H9 (cell line): ENCODE measurements around the gene GCHFR. TPM values are rescaled to one million over a fixed set of nuclear protein-coding genes. Genes with fewer than 3 reads are reported as not detected.

Source experiments
- DNase-seq: peaks from one replicate; pipeline ENCODE4 v3.0.0-alpha.2; 2017
- H2AFZ ChIP-seq: one replicate; pipeline ENCODE4 v1.6.1; 2013; ENCODE audit warnings: mild to moderate bottlenecking, low read length, control low read depth, moderate library complexity
- H2AK5ac ChIP-seq: 2 replicates; pipeline ENCODE4 v1.6.1; 2013; ENCODE audit warnings: low read length, control low read depth, mixed read lengths; ENCODE audit not compliant: insufficient read length
- H2BK120ac ChIP-seq: one replicate; pipeline ENCODE4 v1.6.1; 2013; ENCODE audit warnings: low read depth, mild to moderate bottlenecking, low read length, control low read depth, inconsistent platforms; ENCODE audit not compliant: poor library complexity, severe bottlenecking
- H2BK12ac ChIP-seq: 2 replicates; pipeline ENCODE4 v1.6.1; 2013; ENCODE audit warnings: low read length, control low read depth, mixed read lengths, low read depth; ENCODE audit not compliant: insufficient read length
- H2BK15ac ChIP-seq: 2 replicates; pipeline ENCODE4 v1.6.1; 2013; ENCODE audit warnings: low read depth, low read length, control low read depth
- H2BK20ac ChIP-seq: one replicate; pipeline ENCODE4 v1.6.1; 2013; ENCODE audit warnings: low read depth, mild to moderate bottlenecking, low read length, control low read depth, inconsistent platforms; ENCODE audit not compliant: poor library complexity, severe bottlenecking
- H2BK5ac ChIP-seq: 2 replicates; pipeline ENCODE4 v1.6.1; 2013; ENCODE audit warnings: low read length, control low read depth, mixed read lengths; ENCODE audit not compliant: insufficient read length
- H3K14ac ChIP-seq: 2 replicates; pipeline ENCODE4 v1.6.1; 2013; ENCODE audit warnings: low read length, control low read depth; ENCODE audit not compliant: insufficient read depth
- H3K18ac ChIP-seq: 2 replicates; pipeline ENCODE4 v1.6.1; 2013; ENCODE audit warnings: low read depth, mild to moderate bottlenecking, mixed read lengths, low read length, control low read depth; ENCODE audit not compliant: insufficient read length
- H3K23ac ChIP-seq: 2 replicates; pipeline ENCODE4 v1.6.1; 2013; ENCODE audit warnings: low read length, control low read depth, mixed read lengths, low read depth; ENCODE audit not compliant: insufficient read length
- H3K23me2 ChIP-seq: 2 replicates; pipeline ENCODE4 v1.6.1; 2013; ENCODE audit warnings: low read depth, mild to moderate bottlenecking, mixed read lengths, low read length, control low read depth; ENCODE audit not compliant: insufficient read length, poor library complexity, severe bottlenecking
- H3K27ac ChIP-seq: 2 replicates; pipeline ENCODE4 v1.5.1; 2013; ENCODE audit warnings: low read length, control low read depth, mixed read lengths, low read depth; ENCODE audit not compliant: insufficient read length
- H3K27me3 ChIP-seq: 2 replicates; pipeline ENCODE4 v1.6.1; 2013; ENCODE audit warnings: low read length, control low read depth, inconsistent platforms; ENCODE audit not compliant: insufficient read depth
- H3K4ac ChIP-seq: 2 replicates; pipeline ENCODE4 v1.6.1; 2013; ENCODE audit warnings: low read depth, mild to moderate bottlenecking, control low read depth, inconsistent platforms, low read length, moderate library complexity
- H3K4me1 ChIP-seq: 2 replicates; pipeline ENCODE4 v1.6.1; 2013; ENCODE audit warnings: low read length, control low read depth, inconsistent platforms; ENCODE audit not compliant: insufficient read depth
- H3K4me2 ChIP-seq: 2 replicates; pipeline ENCODE4 v1.6.1; 2013; ENCODE audit warnings: low read length, control low read depth, mixed read lengths; ENCODE audit not compliant: insufficient read length, insufficient read depth
- H3K56ac ChIP-seq: 2 replicates; pipeline ENCODE4 v1.6.1; 2013; ENCODE audit warnings: low read depth, mild to moderate bottlenecking, mixed read lengths, low read length, control low read depth; ENCODE audit not compliant: insufficient read length
- H3K79me1 ChIP-seq: 2 replicates; pipeline ENCODE4 v1.6.1; 2013; ENCODE audit warnings: low read depth, mild to moderate bottlenecking, moderate library complexity, low read length, control low read depth, inconsistent platforms; ENCODE audit not compliant: insufficient read depth, poor library complexity, severe bottlenecking
- H3K79me2 ChIP-seq: 2 replicates; pipeline ENCODE4 v1.6.1; 2013; ENCODE audit warnings: low read length, control low read depth, inconsistent platforms; ENCODE audit not compliant: insufficient read depth
- H3K9ac ChIP-seq: 2 replicates; pipeline ENCODE4 v1.6.1; 2013; ENCODE audit warnings: low read length, control low read depth, mixed read lengths; ENCODE audit not compliant: insufficient read length; ENCODE audit errors: extremely low read depth
- H3K9me3 ChIP-seq: one replicate; pipeline ENCODE4 v1.6.1; 2013; ENCODE audit warnings: low read depth, low read length, inconsistent platforms; ENCODE audit not compliant: control insufficient read depth
- H3T11ph ChIP-seq: one replicate; pipeline ENCODE4 v1.6.1; 2013; ENCODE audit warnings: mild to moderate bottlenecking, low read length, control low read depth, inconsistent platforms
- H4K20me1 ChIP-seq: one replicate; pipeline ENCODE4 v1.6.1; 2013; ENCODE audit not compliant: control insufficient read depth, insufficient read length, insufficient read depth
- H4K5ac ChIP-seq: 2 replicates; pipeline ENCODE4 v1.6.1; 2013; ENCODE audit warnings: low read depth, mild to moderate bottlenecking, mixed read lengths, low read length, control low read depth; ENCODE audit not compliant: insufficient read length
- H4K8ac ChIP-seq: replicated peaks from 2 replicates; pipeline ENCODE4 v1.6.1; 2013; ENCODE audit warnings: low read length, control low read depth, mixed read lengths, low read depth; ENCODE audit not compliant: insufficient read length
- H4K91ac ChIP-seq: 2 replicates; pipeline ENCODE4 v1.6.1; 2013; ENCODE audit warnings: low read depth, mild to moderate bottlenecking, moderate library complexity, mixed read lengths, low read length, control low read depth; ENCODE audit not compliant: insufficient read length
- H3K27ac Mint-ChIP-seq, 3 experiments: 2 replicates in 2 of 3; 3 replicates in 1 of 3; pipeline ENCODE4 v1.8.0; 2020 to 2021; ENCODE audit warnings: mixed read lengths in 3 of 3, mild to moderate bottlenecking in 1 of 3, moderate library complexity in 1 of 3
- H3K27me3 Mint-ChIP-seq: 2 replicates; pipeline ENCODE4 v1.8.0; 2021; ENCODE audit warnings: low read depth, mild to moderate bottlenecking, moderate library complexity, mixed read lengths
- H3K36me3 Mint-ChIP-seq, 3 experiments: 2 replicates in 2 of 3; 3 replicates in 1 of 3; pipeline ENCODE4 v1.8.0; 2020 to 2021; ENCODE audit warnings: low read depth in 3 of 3, mixed read lengths in 3 of 3; ENCODE audit not compliant: insufficient read depth in 1 of 3
- H3K4me1 Mint-ChIP-seq, 2 experiments: 2 replicates each; pipeline ENCODE4 v1.8.0; 2020; ENCODE audit warnings: mixed read lengths in 2 of 2
- H3K4me3 Mint-ChIP-seq, 2 experiments: 2 replicates in 1 of 2; 3 replicates in 1 of 2; pipeline ENCODE4 v1.8.0; 2020 to 2021; ENCODE audit warnings: mild to moderate bottlenecking in 2 of 2, mixed read lengths in 2 of 2, moderate library complexity in 1 of 2
- H3K9me3 Mint-ChIP-seq, 2 experiments: 2 replicates in 1 of 2; 3 replicates in 1 of 2; pipeline ENCODE4 v1.8.0; 2020; ENCODE audit warnings: mild to moderate bottlenecking in 2 of 2, mixed read lengths in 2 of 2, moderate library complexity in 1 of 2
- WGBS: extraction: QIAGEN DNeasy Blood & Tissue Kit; methylation state at CpG from one replicate; pipeline ENCODE4 v1.1.7; 2013; ENCODE audit warnings: missing lambda C conversion rate, low lambda C conversion rate, mixed read lengths; ENCODE audit not compliant: insufficient read length; ENCODE audit errors: extremely low coverage; 5-methylcytosine and 5-hydroxymethylcytosine counted together
- total RNA-seq: library from RNA; stranded (reverse); gene quantifications from 2 replicates; pipeline ENCODE4 v1.2.1, GENCODE V29; 2021
- TF ChIP-seq, protein P1 (sequence below): fragments of 200-600 bp; sonication (generic); conservative IDR thresholded peaks from 3 replicates; pipeline ENCODE4 v1.8.0; 2021; ENCODE audit warnings: antibody characterized with exemption, mild to moderate bottlenecking

The GCHFR gene
- total RNA-seq, 1 experiment from 2014 or later = 37.0 TPM

DNA sequence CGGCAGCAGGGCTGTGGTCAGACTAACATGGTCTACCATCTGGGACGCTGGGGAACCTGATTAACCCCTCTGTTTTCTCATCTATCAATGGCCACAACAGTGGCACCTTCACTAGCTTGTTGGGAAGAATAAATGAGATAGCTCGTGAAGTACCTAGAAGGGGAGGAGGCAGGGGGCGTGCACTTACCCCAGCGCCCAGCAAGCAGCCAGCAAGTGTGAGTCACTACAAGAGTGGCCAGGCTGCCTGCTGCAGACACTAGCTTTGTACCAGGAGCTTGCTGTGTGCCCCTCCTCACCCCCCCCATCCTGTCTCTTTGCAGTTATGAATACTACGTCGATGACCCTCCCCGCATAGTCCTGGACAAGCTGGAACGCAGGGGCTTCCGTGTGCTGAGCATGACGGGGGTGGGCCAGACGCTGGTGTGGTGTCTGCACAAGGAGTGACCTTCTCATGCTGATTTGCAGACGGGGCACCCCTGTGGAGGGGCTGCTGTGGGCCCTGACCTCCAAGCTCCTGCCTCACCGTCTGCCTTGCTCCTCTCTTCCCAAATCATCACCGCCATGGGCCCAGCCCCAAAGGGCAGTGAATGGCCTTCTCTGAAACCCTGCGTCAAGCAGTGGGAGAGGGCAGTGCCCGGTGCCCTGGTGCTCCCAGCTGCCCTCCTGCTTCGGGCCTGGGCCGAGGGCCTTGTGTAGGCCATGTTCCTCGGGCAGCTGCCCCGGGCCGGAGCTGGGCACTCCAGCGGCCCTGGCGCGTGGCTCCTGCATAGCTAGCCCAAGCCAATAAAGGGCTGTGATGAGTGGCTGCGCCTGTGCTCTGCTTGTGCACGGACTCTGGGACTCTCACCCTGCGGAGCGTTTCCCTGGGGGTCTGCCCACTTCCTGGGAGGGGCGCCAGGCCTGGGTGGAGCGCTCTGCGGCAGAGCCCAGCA lies 3.3 kb downstream of the GCHFR start:
- no peak overlapping the region for H3K4me2 ChIP-seq
- no peak overlapping the region for H2BK15ac ChIP-seq
- no peaks in the 10 kb centered on the region for H3K27me3 ChIP-seq
- H3K23ac ChIP-seq = no peak overlapping the region
- no peak overlapping the region for H2BK5ac ChIP-seq
- H2BK120ac ChIP-seq = no peak overlapping the region
- H3K4me1 ChIP-seq = peaks cover 4% of the 10 kb centered on the region; the same call in 1 of the 2 replicates
- H3K27ac ChIP-seq = no peak overlapping the region
- Mint-ChIP-seq H3K9me3 (no peaks in the 10 kb centered on the region), H3K4me3 (no peak overlapping the region), H3K27me3 (peaks cover 9% of the 10 kb centered on the region), H3K4me1 (peaks cover 29 to 31% of the 10 kb centered on the region in 2 experiments), H3K27ac (no peak overlapping the region), H3K36me3 (peaks cover 0 to 9% (median 0%) of the 10 kb centered on the region in 3 experiments; a peak in 6 of 7 replicates)
- H3K9ac ChIP-seq = no peak overlapping the region
- no peak overlapping the region for H4K5ac ChIP-seq
- no peak overlapping the region for H4K91ac ChIP-seq
- no peak overlapping the region for H2BK20ac ChIP-seq
- no peak overlapping the region for H3K4ac ChIP-seq
- peak; percentile 54 for DNase-seq
- H3K79me1 ChIP-seq = no peaks in the 10 kb centered on the region
- no peaks in the 10 kb centered on the region for H3K9me3 ChIP-seq
- H2AK5ac ChIP-seq = no peak overlapping the region
- no peaks in the 10 kb centered on the region for H4K20me1 ChIP-seq
- H3K14ac ChIP-seq = no peak overlapping the region
- H3K56ac ChIP-seq = no peak overlapping the region
- no peak overlapping the region for H3K18ac ChIP-seq
- no peak overlapping the region for H2BK12ac ChIP-seq
- H3K23me2 ChIP-seq = no peaks in the 10 kb centered on the region
- TF ChIP-seq, protein P1, sequence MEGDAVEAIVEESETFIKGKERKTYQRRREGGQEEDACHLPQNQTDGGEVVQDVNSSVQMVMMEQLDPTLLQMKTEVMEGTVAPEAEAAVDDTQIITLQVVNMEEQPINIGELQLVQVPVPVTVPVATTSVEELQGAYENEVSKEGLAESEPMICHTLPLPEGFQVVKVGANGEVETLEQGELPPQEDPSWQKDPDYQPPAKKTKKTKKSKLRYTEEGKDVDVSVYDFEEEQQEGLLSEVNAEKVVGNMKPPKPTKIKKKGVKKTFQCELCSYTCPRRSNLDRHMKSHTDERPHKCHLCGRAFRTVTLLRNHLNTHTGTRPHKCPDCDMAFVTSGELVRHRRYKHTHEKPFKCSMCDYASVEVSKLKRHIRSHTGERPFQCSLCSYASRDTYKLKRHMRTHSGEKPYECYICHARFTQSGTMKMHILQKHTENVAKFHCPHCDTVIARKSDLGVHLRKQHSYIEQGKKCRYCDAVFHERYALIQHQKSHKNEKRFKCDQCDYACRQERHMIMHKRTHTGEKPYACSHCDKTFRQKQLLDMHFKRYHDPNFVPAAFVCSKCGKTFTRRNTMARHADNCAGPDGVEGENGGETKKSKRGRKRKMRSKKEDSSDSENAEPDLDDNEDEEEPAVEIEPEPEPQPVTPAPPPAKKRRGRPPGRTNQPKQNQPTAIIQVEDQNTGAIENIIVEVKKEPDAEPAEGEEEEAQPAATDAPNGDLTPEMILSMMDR = no peak
- no peak overlapping the region for H4K8ac ChIP-seq
- WGBS = no CpG with 5 or more reads among the region's 32 CpGs
- H3K79me2 ChIP-seq = no peaks in the 10 kb centered on the region
- no peak overlapping the region for H2AFZ ChIP-seq
- H3T11ph ChIP-seq = no peak overlapping the region
